Stromal cell of bone marrow (primary cell): ENCODE data around the gene NRP2.

Experiments used
- DNase-seq: peaks from one replicate; pipeline ENCODE4 v3.0.0-alpha.2; 2012; ENCODE audit warnings: low read depth

Gene NRP2

DNA sequence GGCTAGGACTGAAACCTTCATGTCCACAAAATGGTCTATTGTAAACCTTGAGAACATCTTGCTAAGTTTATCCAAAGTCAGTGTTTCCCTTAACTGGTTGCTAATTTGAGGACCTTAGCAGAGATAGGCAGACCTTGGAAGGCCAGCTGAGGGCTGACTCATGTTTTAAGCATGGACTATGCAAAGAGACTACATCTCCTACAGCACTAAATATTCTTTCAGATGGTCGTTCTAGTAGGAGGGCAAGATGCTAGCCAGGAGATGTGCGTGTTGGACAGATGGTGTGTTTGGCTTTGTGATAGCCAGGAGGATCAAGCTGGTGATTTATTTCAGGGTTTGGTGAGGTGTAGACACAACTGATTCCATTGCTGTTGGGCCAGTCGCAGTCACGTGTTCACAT, 75.8 kb downstream of the NRP2 start:
- peak; percentile 31 for DNase-seq

- DNase-seq, result no peak
These were observed 76.2 kb downstream of the NRP2 start for GRCh38 chr2:205758500-205758899.

- no peak for DNase-seq
These were observed 77.0 kb downstream of the NRP2 start for GRCh38 chr2:205759257-205759656.

GRCh38 chr2:205759732-205760131, 77.4 kb downstream of the NRP2 start:
- no peak for DNase-seq

- no peak for DNase-seq
These were observed 77.9 kb downstream of the NRP2 start for GRCh38 chr2:205760157-205760556.

DNA sequence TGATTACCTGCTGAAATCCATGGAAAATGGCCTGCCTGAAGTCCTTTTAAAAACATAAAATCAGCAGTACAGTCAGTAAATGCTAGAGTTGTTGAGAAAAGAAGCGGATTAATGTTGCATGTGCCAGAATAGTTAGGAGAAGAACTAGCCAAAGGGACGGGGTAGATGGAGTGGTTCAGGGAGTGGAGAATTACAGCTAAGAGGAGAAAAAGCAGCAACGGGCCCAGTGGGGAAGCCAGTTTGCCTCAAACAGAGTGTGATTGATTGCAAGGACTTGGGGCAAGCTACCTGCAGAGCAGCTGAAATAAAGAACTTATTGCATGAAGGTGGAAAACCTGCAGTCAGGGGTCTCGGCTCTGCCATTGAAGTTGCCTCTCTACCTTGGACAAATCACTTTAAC, 79.1 kb downstream of the NRP2 start:
- no peak for DNase-seq

- DNase-seq, result no peak
These were observed 80.6 kb downstream of the NRP2 start for GRCh38 chr2:205762881-205763280.

DNA sequence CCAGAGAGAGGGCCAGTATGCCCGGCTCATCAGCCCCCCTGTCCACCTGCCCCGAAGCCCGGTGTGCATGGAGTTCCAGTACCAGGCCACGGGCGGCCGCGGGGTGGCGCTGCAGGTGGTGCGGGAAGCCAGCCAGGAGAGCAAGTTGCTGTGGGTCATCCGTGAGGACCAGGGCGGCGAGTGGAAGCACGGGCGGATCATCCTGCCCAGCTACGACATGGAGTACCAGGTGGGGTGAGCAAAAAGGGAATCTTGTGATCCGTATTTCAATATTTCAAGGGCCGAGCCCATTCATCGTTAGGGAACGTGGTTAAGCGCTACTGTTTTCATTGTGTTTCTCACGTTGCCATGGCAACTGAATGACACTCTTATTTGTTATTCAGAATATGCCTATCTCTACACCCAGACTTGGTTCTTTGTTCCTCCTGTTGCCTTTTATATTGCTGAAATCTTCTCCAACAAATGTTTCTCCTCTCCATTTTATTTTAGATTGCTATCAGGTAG, 81.5 kb downstream of the NRP2 start:
- peak; percentile 56 for DNase-seq

- DNase-seq, result no peak
These were observed 82.0 kb downstream of the NRP2 start for GRCh38 chr2:205764270-205764746.

DNA sequence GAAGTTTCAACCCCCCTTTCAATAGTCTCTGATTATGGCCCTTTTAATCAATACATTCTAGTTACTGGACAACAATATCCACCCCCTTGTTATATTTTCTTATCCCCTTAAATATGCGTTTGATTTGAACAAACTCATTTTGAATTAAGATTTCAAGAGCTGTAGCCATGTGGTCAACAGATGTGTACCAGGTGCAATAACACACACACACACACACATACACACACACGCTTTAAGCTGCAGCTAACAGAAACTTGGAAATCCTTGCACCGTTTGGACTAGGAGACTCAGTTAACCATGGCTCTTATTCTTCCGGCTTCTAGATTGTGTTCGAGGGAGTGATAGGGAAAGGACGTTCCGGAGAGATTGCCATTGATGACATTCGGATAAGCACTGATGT, 82.8 kb downstream of the NRP2 start:
- DNase-seq, result no peak

GRCh38 chr2:205766779-205767359, 84.6 kb downstream of the NRP2 start:
- no peak for DNase-seq

GRCh38 chr2:205767617-205768016, 85.3 kb downstream of the NRP2 start:
- DNase-seq, result no peak

- no peak for DNase-seq
These were observed 86.0 kb downstream of the NRP2 start for GRCh38 chr2:205768341-205768740.

- DNase-seq, result no peak
These were observed 86.7 kb downstream of the NRP2 start for GRCh38 chr2:205768815-205769494.

GRCh38 chr2:205769495-205769850, 87.2 kb downstream of the NRP2 start:
- peak; percentile 43 for DNase-seq

GRCh38 chr2:205769879-205770278, 87.6 kb downstream of the NRP2 start:
- DNase-seq, result no peak

DNA sequence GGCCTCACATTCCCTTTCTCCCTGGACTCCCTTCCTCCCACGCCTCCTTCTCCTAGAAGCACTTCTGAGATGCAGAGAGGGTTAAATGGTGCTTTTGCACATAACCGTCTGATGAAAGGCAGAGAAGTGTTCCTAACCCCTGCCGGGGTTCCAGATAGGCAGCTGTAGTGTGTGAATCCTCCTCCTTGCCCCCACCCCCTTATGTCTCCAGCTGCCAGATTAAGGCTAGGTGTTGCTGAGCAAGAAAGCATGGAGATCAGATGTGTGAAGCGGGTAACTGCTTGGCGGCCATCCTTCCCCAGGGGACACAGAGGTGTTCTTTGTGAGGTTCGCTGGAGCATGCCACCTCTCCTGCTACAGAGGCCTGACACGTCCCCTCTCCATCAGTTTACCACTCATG, 88.3 kb downstream of the NRP2 start:
- DNase-seq, result no peak

GRCh38 chr2:205771031-205771430, 88.7 kb downstream of the NRP2 start:
- no peak for DNase-seq

DNA sequence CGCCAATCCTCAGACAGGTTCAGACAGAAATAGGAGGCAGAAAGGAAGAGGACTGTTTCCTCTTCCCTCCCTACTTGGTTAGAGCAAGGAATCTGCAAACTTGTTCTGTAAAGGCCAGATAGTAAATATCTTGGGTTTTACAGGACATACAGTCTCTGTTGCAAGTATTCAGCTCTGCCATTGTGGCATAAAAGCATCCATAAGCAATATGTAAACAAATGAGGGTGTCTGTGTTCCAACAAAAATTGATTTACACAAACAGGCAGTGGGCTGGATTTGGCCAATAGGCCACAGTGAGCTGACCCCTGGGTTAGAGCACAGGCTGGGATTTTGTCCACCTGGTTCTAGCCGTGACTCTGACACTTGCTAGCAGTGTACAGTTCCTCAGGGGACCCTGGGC, 89.4 kb downstream of the NRP2 start:
- no peak for DNase-seq

GRCh38 chr2:205772983-205773382, 90.7 kb downstream of the NRP2 start:
- DNase-seq, result no peak

DNA sequence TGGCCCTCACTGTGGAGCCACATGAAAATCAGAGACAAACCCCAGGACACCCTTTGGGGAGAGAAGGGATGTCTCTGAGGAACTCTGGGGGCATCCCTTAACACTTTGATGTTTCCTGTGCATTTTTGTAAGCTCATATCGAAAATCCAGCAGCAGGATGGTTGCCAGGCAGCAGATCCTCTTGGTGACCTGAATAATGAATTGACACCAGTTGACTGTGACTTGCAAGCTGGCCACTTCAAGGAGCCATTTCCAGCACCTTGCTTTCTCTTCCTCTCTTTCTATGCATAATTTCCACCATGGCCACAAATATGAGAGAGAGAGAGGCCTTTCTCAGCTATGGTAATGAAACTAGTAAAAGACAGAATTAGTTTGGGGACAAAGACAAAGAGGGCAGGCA, 91.7 kb downstream of the NRP2 start:
- no peak for DNase-seq

DNA sequence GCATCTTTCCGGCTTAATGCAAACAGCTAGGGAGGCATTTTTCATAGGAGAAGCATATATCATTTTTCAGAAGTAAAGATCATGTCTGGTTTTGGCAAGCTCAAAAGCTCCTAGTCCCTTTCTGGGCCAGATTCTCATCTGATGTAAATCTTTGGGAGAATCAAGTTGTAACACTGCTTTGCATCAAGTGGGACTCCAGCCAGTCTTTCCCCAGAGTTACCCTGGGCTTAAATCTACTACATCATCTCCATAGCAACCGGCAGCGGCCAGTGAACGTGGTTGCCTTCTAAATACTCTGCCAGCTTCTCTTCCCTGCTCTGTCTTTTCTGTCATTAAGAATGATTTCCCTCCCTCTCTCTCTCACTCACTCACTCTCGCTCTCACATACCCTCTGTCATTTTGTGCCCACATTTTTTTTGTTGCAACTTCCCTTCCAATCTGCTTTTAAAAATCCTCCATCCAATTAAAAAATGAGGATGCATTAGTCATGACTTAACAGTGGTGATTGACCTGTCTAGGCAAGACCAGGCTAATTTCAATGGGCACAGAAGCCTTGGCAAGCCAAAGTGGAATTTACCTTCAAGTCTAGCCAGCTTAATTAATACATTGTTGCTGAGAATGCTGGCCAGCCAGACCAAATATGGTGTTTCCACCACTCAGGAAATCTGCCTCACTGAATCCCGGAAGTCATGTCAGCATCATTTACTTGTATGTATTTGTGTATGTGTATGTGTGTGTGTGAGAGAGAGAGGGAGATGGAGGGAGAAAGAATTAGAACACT, 93.0 kb downstream of the NRP2 start:
- no peak for DNase-seq

DNA sequence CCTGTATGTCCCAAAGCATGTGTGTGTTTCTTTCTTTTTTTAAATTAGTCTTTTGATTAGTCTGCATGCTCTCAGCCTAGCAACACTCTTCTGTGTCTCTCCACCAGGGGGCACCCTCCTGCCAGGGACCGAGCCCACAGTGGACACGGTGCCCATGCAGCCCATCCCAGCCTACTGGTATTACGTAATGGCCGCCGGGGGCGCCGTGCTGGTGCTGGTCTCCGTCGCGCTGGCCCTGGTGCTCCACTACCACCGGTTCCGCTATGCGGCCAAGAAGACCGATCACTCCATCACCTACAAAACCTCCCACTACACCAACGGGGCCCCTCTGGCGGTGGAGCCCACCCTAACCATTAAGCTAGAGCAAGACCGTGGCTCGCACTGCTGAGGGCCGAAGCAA, 93.8 kb downstream of the NRP2 start:
- DNase-seq, result no peak
